Measurements from ENCODE around the gene OLFM3. TPM values are rescaled to one million over a fixed set of nuclear protein-coding genes. Genes with fewer than 3 reads are reported as not detected.

OLFM3 gene
- total RNA-seq, 1 experiment from 2014 or later: not detected

DNA sequence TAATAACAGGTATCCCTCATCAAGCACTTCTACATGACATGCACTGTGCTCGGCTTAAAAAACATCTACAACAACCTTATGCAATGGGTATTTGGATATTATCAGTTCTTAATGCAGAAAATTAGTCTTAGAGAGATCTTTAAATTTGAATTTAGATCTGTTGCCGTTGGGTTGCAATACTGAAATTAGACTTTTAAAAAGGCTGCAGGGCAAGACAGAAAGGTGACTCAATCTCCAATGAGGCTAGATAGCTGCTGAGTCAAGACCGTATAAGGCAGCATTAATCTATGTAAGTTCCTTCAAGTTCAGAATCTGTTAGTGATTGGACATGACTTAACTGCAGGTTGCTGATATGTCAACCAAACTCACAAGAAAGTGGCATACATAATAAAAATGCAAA is 37.3 kb downstream of the OLFM3 start:
- Histone ChIP-seq H3K79me2 (ENCODE audit: insufficient read depth, low read length) (no peaks in the 10 kb centered on the region), H2AFZ (ENCODE audit: low read depth, low read length, poor library complexity, severe bottlenecking) (no peak overlapping the region), H3K36me3 (ENCODE audit: control insufficient read depth in 1 of 2, insufficient read depth in 2 of 2, low read length in 2 of 2) (no peaks in the 10 kb centered on the region), H3K9me3 (ENCODE audit: control insufficient read depth in 1 of 2, insufficient read depth in 1 of 2, low read depth in 1 of 2, low read length in 2 of 2) (no peaks in the 10 kb centered on the region), H3K4me3 (replicated peaks in 1 of 2; ENCODE audit: low read depth in 1 of 2, low read length in 2 of 2) (no peak overlapping the region), H3K27me3 (ENCODE audit: insufficient read depth, low read length) (no peaks in the 10 kb centered on the region), H3K4me1 (ENCODE audit: control insufficient read depth in 1 of 2, insufficient read depth in 2 of 2, low read length in 2 of 2) (no peaks in the 10 kb centered on the region), H4K20me1 (ENCODE audit: insufficient read depth) (no peaks in the 10 kb centered on the region), H3K27ac (ENCODE audit: low read depth, low read length) (no peak overlapping the region), H3K9ac (ENCODE audit: low read length) (no peak overlapping the region), H3K4me2 (ENCODE audit: low read length) (no peak overlapping the region), H3K9me2 (ENCODE audit: insufficient read depth) (no peaks in the 10 kb centered on the region)
- BruUV-seq (replicated peaks): no TSS peak
- TF ChIP-seq, protein P1, sequence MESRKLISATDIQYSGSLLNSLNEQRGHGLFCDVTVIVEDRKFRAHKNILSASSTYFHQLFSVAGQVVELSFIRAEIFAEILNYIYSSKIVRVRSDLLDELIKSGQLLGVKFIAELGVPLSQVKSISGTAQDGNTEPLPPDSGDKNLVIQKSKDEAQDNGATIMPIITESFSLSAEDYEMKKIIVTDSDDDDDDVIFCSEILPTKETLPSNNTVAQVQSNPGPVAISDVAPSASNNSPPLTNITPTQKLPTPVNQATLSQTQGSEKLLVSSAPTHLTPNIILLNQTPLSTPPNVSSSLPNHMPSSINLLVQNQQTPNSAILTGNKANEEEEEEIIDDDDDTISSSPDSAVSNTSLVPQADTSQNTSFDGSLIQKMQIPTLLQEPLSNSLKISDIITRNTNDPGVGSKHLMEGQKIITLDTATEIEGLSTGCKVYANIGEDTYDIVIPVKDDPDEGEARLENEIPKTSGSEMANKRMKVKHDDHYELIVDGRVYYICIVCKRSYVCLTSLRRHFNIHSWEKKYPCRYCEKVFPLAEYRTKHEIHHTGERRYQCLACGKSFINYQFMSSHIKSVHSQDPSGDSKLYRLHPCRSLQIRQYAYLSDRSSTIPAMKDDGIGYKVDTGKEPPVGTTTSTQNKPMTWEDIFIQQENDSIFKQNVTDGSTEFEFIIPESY (IDR thresholded peaks at IDR 0.05; ENCODE audit: extremely low read depth, insufficient replicate concordance, low read length): no peak
- TF ChIP-seq JUND (IDR thresholded peaks at IDR 0.05) (no peak), EZH2phosphoT487 (IDR thresholded peaks at IDR 0.05; ENCODE audit: borderline replicate concordance) (no peak), EZH2 (IDR thresholded peaks at IDR 0.05) (no peak), SP1 (IDR thresholded peaks at IDR 0.05; ENCODE audit: low read depth) (no peak), CEBPB (IDR thresholded peaks at IDR 0.05; ENCODE audit: low read depth) (no peak), ZNF274 (IDR thresholded peaks at IDR 0.05; ENCODE audit: low read depth, low read length) (no peak), ZFX (IDR thresholded peaks at IDR 0.05) (no peak), SIN3A (IDR thresholded peaks at IDR 0.05; ENCODE audit: low read depth) (no peak), RAD21 (IDR thresholded peaks at IDR 0.05; ENCODE audit: low read depth) (no peak), ELF1 (IDR thresholded peaks at IDR 0.05; ENCODE audit: borderline replicate concordance, low read depth) (no peak)
- TF ChIP-seq, protein P2, sequence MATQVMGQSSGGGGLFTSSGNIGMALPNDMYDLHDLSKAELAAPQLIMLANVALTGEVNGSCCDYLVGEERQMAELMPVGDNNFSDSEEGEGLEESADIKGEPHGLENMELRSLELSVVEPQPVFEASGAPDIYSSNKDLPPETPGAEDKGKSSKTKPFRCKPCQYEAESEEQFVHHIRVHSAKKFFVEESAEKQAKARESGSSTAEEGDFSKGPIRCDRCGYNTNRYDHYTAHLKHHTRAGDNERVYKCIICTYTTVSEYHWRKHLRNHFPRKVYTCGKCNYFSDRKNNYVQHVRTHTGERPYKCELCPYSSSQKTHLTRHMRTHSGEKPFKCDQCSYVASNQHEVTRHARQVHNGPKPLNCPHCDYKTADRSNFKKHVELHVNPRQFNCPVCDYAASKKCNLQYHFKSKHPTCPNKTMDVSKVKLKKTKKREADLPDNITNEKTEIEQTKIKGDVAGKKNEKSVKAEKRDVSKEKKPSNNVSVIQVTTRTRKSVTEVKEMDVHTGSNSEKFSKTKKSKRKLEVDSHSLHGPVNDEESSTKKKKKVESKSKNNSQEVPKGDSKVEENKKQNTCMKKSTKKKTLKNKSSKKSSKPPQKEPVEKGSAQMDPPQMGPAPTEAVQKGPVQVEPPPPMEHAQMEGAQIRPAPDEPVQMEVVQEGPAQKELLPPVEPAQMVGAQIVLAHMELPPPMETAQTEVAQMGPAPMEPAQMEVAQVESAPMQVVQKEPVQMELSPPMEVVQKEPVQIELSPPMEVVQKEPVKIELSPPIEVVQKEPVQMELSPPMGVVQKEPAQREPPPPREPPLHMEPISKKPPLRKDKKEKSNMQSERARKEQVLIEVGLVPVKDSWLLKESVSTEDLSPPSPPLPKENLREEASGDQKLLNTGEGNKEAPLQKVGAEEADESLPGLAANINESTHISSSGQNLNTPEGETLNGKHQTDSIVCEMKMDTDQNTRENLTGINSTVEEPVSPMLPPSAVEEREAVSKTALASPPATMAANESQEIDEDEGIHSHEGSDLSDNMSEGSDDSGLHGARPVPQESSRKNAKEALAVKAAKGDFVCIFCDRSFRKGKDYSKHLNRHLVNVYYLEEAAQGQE (IDR thresholded peaks at IDR 0.05; ENCODE audit: low read depth): no peak
- TF ChIP-seq, protein P3, sequence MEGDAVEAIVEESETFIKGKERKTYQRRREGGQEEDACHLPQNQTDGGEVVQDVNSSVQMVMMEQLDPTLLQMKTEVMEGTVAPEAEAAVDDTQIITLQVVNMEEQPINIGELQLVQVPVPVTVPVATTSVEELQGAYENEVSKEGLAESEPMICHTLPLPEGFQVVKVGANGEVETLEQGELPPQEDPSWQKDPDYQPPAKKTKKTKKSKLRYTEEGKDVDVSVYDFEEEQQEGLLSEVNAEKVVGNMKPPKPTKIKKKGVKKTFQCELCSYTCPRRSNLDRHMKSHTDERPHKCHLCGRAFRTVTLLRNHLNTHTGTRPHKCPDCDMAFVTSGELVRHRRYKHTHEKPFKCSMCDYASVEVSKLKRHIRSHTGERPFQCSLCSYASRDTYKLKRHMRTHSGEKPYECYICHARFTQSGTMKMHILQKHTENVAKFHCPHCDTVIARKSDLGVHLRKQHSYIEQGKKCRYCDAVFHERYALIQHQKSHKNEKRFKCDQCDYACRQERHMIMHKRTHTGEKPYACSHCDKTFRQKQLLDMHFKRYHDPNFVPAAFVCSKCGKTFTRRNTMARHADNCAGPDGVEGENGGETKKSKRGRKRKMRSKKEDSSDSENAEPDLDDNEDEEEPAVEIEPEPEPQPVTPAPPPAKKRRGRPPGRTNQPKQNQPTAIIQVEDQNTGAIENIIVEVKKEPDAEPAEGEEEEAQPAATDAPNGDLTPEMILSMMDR (IDR thresholded peaks at IDR 0.05 in 2 of 3, conservative IDR thresholded peaks at IDR 0.05 in 1 of 3; ENCODE audit: borderline replicate concordance in 1 of 3, insufficient read depth in 1 of 3, low read depth in 2 of 3, low read length in 2 of 3): no peak
- TF ChIP-seq, protein P4, sequence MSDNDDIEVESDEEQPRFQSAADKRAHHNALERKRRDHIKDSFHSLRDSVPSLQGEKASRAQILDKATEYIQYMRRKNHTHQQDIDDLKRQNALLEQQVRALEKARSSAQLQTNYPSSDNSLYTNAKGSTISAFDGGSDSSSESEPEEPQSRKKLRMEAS (IDR thresholded peaks at IDR 0.05): no peak
- no peak for ATAC-seq
- ChIA-PET POLR2A (no interaction called here), RAD21 (ENCODE audit: low non-redundant PET in 1 of 2, low total read pairs in 2 of 2, uncharacterized antibody in 2 of 2, unreplicated experiment in 2 of 2) (no interaction called here), CTCF (no interaction called here)
- intact Hi-C loops (cut with micrococcal nuclease): no loop called here
- no peak for DNase-seq (ENCODE audit: low read depth, low spot score)
